Prostate gland (tissue), 2 donors: Measurements from ENCODE around the gene UTP4. TPM values are rescaled to one million over a fixed set of nuclear protein-coding genes. Genes with fewer than 3 reads are reported as not detected.

ENCODE experiments used
- DNase-seq: peaks from one replicate; pipeline ENCODE4 v3.0.0-alpha.2; 2019; ENCODE audit warnings: low spot score
- H3K27ac ChIP-seq, 2 donors: fragments of 200-600 bp; sonication (generic); 2 replicates each; pipeline ENCODE4 v1.5.1; 2017 to 2019
- H3K27me3 ChIP-seq: fragments of 200-600 bp; sonication (generic); replicated peaks from 2 replicates; pipeline ENCODE4 v1.5.1; 2019; ENCODE audit not compliant: insufficient read depth
- H3K36me3 ChIP-seq, 2 donors: fragments of 200-600 bp; sonication (generic); 1 replicate in 1 of 2; 2 replicates in 1 of 2; pipeline versions ENCODE4 v1.5.1 to v1.8.1; 2017 to 2019
- H3K4me1 ChIP-seq: fragments of 200-600 bp; sonication (generic); replicated peaks from 2 replicates; pipeline ENCODE4 v1.5.1; 2019
- H3K4me3 ChIP-seq, 2 donors: fragments of 200-600 bp; sonication (generic); 2 replicates each; pipeline ENCODE4 v1.5.1; 2017 to 2019
- H3K9me3 ChIP-seq: fragments of 200-600 bp; sonication (generic); 2 replicates; pipeline ENCODE4 v1.5.1; 2017
- POLR2A ChIP-seq: fragments of 450-650 bp; IDR thresholded peaks from one replicate; pipeline ENCODE4 v1.6.1; 2016; ENCODE audit warnings: antibody characterized with exemption, mild to moderate bottlenecking
- POLR2AphosphoS5 ChIP-seq: sonication (generic); formaldehyde crosslinking; IDR thresholded peaks from one replicate; pipeline ENCODE4 v1.6.1; 2017; ENCODE audit warnings: antibody characterized with exemption
- WGBS: methylation state at CpG from one replicate; pipeline ENCODE4 v1.1.5; 2018; 5-methylcytosine and 5-hydroxymethylcytosine counted together
- intact Hi-C: fragments of 100-400 bp; cut with DNase I; formaldehyde crosslinking; loops from one replicate; pipeline ENCODE4 v1.14.2; 2022
- total RNA-seq, 2 donors: library from RNA; depleted of rRNA; stranded (reverse); fragments of >200 nt; gene quantifications; one replicate each; pipeline ENCODE4 v1.1.0, GENCODE V29; 2016
- TF ChIP-seq, protein P1 (sequence below), 4 experiments: fragments of 200-600 bp in 2 of 4; fragments of 450-650 bp in 2 of 4; sonication (generic) in 2 of 4; IDR thresholded peaks; 1 replicate in 3 of 4; 2 replicates in 1 of 4; pipeline ENCODE4 v1.5.1; 2016 to 2019; ENCODE audit warnings: antibody characterized with exemption in 4 of 4, mild to moderate bottlenecking in 2 of 4, moderate library complexity in 2 of 4

Gene UTP4
- total RNA-seq, 2 donors from 2014 or later = 18.4 to 51.0 TPM

GRCh38 chr16:69187446-69188235 lies 55.2 kb downstream of the UTP4 start:
- no peaks in the 10 kb centered on the region for H3K36me3 ChIP-seq
- intact Hi-C loops = loop anchor here (2.0 to 10.0 kb wide), 2 partner anchors 55 to 57 kb away; partner anchors contain the start of genes CHTF8 and UTP4
- peaks cover 4% of the 10 kb centered on the region for H3K4me1 ChIP-seq
- H3K4me3 ChIP-seq = peak overlapping the region; percentile 80 to 87
- no peak for TF ChIP-seq POLR2AphosphoS5
- no peak for TF ChIP-seq POLR2A
- TF ChIP-seq, protein P1, sequence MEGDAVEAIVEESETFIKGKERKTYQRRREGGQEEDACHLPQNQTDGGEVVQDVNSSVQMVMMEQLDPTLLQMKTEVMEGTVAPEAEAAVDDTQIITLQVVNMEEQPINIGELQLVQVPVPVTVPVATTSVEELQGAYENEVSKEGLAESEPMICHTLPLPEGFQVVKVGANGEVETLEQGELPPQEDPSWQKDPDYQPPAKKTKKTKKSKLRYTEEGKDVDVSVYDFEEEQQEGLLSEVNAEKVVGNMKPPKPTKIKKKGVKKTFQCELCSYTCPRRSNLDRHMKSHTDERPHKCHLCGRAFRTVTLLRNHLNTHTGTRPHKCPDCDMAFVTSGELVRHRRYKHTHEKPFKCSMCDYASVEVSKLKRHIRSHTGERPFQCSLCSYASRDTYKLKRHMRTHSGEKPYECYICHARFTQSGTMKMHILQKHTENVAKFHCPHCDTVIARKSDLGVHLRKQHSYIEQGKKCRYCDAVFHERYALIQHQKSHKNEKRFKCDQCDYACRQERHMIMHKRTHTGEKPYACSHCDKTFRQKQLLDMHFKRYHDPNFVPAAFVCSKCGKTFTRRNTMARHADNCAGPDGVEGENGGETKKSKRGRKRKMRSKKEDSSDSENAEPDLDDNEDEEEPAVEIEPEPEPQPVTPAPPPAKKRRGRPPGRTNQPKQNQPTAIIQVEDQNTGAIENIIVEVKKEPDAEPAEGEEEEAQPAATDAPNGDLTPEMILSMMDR (IDR thresholded peaks at IDR 0.05) = no peak
- WGBS = under 1% methylated on average over 46 of the region's 76 CpGs
- peak; percentile 48 for DNase-seq
- H3K9me3 ChIP-seq = no peaks in the 10 kb centered on the region
- H3K27ac ChIP-seq = peak overlapping the region; percentile 86
- H3K27me3 ChIP-seq = no peaks in the 10 kb centered on the region

GRCh38 chr16:69188236-69188549 lies 55.7 kb downstream of the UTP4 start:
- peaks cover 4% of the 10 kb centered on the region for H3K4me1 ChIP-seq
- no peaks in the 10 kb centered on the region for H3K36me3 ChIP-seq
- no peaks in the 10 kb centered on the region for H3K9me3 ChIP-seq
- H3K27ac ChIP-seq = peak overlapping the region; percentile 86
- TF ChIP-seq POLR2AphosphoS5 = peak; percentile 46
- TF ChIP-seq POLR2A = no peak
- WGBS = under 1% methylated on average over 5 of the region's 5 CpGs
- H3K27me3 ChIP-seq = no peaks in the 10 kb centered on the region
- peak overlapping the region; percentile 80 to 87 for H3K4me3 ChIP-seq
- DNase-seq = peak; percentile 39
- intact Hi-C loops = loop anchor here (2.0 to 10.0 kb wide), 2 partner anchors 55 to 57 kb away; partner anchors contain the start of genes CHTF8 and UTP4

DNA sequence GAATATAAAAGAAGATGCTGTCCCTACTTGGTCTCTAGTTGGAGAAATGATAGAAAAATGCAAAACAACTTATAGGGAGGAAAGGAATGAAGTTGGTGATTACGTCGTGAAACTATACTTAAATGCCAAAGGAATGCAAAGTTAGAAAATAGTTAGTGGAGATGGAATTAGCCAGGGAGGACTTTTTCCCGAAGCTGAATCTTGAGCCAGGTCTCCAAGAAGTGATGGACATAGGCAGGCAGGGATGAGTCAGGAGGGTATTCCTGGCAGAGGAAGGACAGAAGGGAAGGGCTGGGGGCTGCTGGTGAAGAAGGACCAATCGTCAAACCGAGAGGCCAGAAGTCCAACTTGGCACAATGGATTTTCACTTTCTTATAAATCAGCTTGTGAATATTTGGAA lies 56.3 kb downstream of the UTP4 start:
- 6% methylated on average over 5 of the region's 5 CpGs for WGBS
- no peak for TF ChIP-seq POLR2A
- TF ChIP-seq, protein P1 (IDR thresholded peaks at IDR 0.05) = no peak
- no peak for TF ChIP-seq POLR2AphosphoS5
- intact Hi-C loops = loop anchor here (2.0 to 10.0 kb wide), 2 partner anchors 56 kb away; partner anchors contain the start of genes CHTF8 and UTP4
- peak overlapping the region; percentile 80 to 87 for H3K4me3 ChIP-seq
- no peaks in the 10 kb centered on the region for H3K36me3 ChIP-seq
- DNase-seq = no peak
- H3K27me3 ChIP-seq = no peaks in the 10 kb centered on the region
- H3K27ac ChIP-seq = peak overlapping the region in 1 of 2 donors; percentile 86
- no peaks in the 10 kb centered on the region for H3K9me3 ChIP-seq
- H3K4me1 ChIP-seq = peaks cover 6% of the 10 kb centered on the region

GRCh38 chr16:69190046-69190588 lies 57.7 kb downstream of the UTP4 start:
- TF ChIP-seq POLR2AphosphoS5 (no peak), POLR2A (no peak)
- TF ChIP-seq, protein P1 (IDR thresholded peaks at IDR 0.05) = no peak
- Histone ChIP-seq H3K4me1 (peaks cover 13% of the 10 kb centered on the region), H3K27me3 (no peaks in the 10 kb centered on the region), H3K9me3 (no peaks in the 10 kb centered on the region), H3K4me3 (no peak overlapping the region), H3K27ac (no peak overlapping the region), H3K36me3 (no peaks in the 10 kb centered on the region)
- intact Hi-C loops = no loop called here
- no peak for DNase-seq
- WGBS = 65% methylated on average over 2 of the region's 2 CpGs

DNA sequence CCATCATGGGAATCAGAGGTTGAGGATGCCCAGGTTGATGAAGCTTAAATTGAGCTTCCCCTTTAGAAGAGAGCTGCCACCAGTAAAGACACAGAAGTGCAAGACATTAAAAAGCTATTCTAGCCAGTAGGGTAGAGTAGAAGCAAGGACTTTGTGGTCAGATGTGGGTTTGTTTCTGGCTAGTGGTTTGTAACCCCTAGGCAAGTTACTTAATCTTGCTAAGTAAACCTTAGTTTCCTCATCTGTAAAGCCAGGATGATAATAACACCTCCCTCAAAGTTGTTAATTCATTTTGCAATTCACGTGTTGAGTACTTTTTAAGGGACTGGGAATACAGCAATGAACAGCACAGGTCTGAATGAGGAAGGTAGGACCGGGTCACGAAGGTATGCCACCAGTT lies 58.1 kb downstream of the UTP4 start:
- Histone ChIP-seq H3K9me3 (no peaks in the 10 kb centered on the region), H3K4me1 (peaks cover 13% of the 10 kb centered on the region), H3K36me3 (no peaks in the 10 kb centered on the region), H3K27me3 (no peaks in the 10 kb centered on the region), H3K27ac (no peak overlapping the region), H3K4me3 (no peak overlapping the region)
- TF ChIP-seq, protein P1 (IDR thresholded peaks at IDR 0.05) = no peak
- WGBS = 86% methylated on average over 3 of the region's 3 CpGs
- no peak for DNase-seq
- intact Hi-C loops = no loop called here
